COR-L47 (cell line): ENCODE data around the gene UBE2D4.
"Not testable (repeated sequence)": the region's sequence is repeated elsewhere in the genome, so short reads cannot be mapped to it uniquely, and the experiment has no call there.

Experiments
- DNase-seq: peaks from one replicate; lab custom pipeline; 2025; lab: John Stamatoyannopoulos, UW

UBE2D4 gene

DNA sequence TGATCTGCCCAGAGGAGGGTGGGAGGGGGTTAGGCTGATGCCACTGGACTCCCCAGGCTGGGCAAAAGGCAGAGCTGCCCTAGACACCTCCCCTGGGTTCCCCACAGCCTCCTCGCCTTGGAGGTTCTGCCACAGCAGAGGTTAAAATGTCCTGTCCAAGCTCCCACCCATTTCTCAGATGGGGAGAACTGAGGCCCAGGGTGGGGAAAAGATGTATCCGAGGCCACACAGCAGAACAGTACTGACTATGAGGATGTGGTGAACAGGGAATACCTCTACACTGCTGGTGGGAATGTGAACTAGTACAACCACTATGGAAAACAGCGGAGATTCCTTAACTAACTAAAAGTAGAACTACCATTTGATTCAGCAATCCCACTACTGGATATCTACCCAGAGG, 40.2 kb downstream of the UBE2D4 start:
- DNase-seq, result not testable (repeated sequence)

GRCh38 chr7:43968172-43969040, 42.2 kb downstream of the UBE2D4 start:
- DNase-seq, result not testable (repeated sequence)

DNA sequence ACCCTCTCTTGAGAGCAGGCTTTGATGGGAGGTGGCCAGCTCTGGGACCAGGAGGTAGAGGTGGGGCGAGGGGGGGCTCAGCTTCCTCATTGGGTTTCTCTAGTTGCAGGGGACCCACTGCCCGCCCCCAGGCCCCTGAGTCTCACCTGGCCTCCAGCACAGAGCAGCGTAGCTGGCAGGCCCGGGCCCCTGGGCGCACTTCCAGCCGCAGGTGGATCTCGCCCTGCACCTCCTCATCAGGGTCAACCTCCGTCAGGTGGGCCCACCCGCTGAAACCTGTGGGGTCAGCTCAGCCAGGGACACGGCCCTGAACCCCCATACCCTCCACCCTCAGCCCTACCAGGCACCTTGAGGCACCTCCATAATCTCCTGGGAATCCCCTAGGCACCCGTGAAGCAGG, 43.4 kb downstream of the UBE2D4 start:
- not testable (repeated sequence) for DNase-seq

- DNase-seq, result not testable (repeated sequence)
Observed at GRCh38 chr7:43970698-43971097, 44.5 kb downstream of the UBE2D4 start.

DNA sequence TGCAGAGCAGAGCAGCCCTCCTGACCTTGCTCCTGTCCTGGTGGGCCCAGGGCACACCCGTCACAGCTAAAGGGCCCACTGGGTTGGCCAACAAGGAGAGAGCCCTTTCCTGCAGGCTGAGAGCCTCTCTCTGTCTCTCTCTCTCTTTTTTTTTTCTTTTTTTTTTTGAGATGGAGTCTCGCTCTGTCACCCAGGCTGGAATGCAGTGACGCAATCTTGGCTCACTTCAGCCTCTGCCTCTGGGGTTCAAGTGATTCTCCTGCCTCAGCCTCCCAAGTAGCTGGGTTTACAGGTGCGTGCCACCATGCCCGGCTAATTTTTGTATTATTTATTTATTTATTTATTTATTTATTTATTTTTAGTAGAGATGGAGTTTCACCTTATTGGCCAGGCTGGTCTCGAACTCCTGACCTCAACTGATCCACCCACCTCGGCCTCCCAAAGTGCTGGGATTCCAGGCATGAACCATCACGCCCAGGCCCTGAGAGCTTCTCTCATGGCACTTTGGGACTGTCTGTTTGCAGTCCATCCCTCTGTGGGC, 47.9 kb downstream of the UBE2D4 start:
- not testable (repeated sequence) for DNase-seq

DNA sequence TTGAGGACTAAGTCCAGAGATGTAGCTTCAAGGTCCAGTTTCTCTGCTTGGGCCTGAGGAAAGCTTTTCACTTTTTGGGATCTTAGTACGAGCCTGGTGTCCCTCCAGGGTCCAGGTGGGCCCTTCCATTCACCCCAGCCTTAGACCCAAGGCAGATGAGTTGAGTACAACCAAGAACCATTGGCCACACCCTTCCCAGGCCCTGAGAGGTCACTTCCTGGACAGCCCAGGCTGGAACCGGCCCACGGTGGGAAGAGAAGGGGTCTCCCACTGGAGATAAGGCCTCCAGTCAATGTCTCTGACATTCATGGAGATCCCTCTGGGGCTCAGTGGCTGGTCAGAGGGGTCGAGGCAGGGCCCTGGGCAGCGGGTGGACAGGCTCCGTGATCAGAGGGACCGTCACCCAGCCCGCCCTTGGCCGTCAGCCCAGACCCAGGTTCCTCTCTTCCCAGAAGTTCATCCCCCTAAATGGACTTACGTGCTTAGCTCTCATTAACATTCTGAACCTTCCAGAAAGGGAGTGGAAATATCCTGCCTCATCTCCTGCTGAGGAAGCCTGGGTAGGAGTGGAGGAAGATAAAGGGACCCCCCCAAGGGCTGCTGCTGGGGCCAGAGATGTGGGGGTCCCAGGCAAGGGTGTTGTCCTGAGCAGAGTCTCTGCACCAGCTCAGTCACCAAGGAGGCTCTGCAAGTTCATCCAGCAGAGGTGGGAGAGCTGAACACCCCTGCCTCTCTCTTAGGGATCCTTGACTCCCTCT, 48.7 kb downstream of the UBE2D4 start:
- not testable (repeated sequence) for DNase-seq

DNA sequence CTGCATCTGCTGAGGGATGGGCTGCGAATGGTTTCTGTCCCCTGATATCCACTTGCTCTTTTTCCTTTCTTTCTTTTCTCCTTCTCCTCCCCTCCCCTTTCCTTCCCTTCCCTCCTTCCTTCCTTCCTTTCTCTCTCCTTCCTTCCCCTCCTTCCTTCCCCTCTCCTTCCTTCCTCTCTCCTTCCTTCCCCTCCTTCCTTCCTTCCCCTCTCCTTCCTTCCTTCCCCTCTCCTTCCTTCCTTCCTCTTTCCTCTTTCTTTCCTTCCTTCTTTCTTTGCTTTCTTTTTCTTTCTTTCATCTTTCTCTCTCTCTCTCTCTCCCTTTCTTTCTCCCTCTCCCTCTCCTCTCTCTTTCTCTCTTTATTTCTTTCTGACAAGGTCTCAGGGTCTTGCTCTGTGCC, 51.3 kb downstream of the UBE2D4 start:
- no peak for DNase-seq

DNA sequence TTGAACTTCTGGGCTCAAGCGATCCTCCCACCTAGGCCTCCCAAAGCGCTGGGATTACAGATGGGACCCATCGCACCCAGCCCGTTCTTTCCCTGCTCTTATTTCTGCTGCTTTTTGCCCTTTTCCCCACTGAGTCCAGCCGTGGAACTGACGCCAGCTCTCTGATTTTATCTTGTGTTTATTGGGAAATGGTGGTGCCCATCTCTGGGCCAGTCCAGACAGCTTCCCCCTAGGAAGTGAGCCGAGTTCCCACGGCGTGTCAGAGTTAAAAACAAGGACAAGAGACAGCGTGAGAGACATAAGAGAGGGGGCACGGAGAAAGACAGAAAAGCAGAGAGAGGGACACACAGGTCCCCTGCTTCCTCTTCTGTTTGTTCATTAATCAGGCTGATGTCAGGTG, 51.9 kb downstream of the UBE2D4 start:
- not testable (repeated sequence) for DNase-seq

GRCh38 chr7:43982848-43983247, 56.6 kb downstream of the UBE2D4 start:
- DNase-seq, result not testable (repeated sequence)

DNA sequence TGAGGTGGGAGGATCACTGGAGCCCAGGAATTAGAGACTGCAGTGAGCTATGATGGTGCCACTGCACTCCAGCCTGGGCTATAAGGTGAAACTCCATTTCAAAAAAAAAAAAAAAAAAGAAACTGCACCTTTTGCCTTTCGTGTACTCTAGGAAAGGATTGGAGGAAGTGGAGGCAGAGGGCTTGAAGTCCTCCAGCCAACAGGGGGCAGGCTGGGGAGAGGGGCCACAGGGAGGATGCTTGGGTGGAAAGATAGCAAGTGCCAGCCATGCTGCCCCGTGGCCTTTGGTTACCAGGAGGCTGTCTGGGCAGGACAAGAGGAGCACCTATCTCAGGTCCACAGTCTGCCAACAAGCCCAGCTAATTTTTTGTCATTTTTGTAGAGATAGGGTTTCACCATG, 57.5 kb downstream of the UBE2D4 start:
- DNase-seq, result not testable (repeated sequence)

GRCh38 chr7:43985904-43986864, 59.9 kb downstream of the UBE2D4 start:
- DNase-seq, result not testable (repeated sequence)

- DNase-seq, result not testable (repeated sequence)
Observed at GRCh38 chr7:43987476-43987875, 61.2 kb downstream of the UBE2D4 start.

DNA sequence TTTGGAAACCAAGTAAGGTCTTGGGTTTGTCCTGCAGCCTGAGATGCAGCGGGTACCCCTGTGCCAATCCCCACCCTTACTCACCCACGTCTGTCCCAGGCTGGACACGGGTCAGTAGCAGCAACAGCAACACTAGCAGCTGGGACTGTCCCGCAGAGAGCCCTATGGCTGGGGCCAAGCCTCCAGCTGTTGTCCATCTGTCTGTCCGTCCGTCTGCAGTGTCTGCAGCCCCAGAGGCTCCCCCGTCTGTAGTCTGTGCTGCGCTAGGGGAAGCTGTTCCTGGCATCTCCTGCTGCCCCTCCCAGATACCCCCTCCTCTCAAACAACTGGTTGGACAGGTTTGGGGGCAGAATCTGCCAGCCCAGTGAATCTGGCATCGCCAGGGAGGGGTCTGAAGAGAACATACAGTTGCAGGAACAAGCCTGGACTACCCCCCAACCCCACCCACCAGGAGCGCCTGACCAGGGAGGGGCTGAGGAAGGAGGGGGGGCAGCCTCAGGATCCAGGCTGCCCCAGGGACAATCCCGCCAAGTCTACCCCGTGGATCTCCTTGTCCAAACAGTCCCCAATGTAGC, 63.9 kb downstream of the UBE2D4 start:
- not testable (repeated sequence) for DNase-seq

GRCh38 chr7:43990829-43991228, 64.6 kb downstream of the UBE2D4 start:
- not testable (repeated sequence) for DNase-seq

- DNase-seq, result not testable (repeated sequence)
Observed at GRCh38 chr7:43992896-43993295, 66.7 kb downstream of the UBE2D4 start.

- not testable (repeated sequence) for DNase-seq
Observed at GRCh38 chr7:43994681-43995080, 68.4 kb downstream of the UBE2D4 start.

GRCh38 chr7:43997532-43997931, 71.3 kb downstream of the UBE2D4 start, which contains the start of gene SPDYE1:
Gene SPDYE1, plus strand, starts transcription at chr7:43997897. Its CDS starts 2,053 bp downstream, at chr7:43999950.
- not testable (repeated sequence) for DNase-seq
